Stimulated activated CD4-positive, alpha-beta T cell treated with anti-CD3 and anti-CD28 coated beads, TNF-alpha, amount 100 ng/mL, for 1 hour (primary cell): ENCODE results near the gene ARHGEF39.
"Not testable (repeated sequence)": the region's sequence is repeated elsewhere in the genome, so short reads cannot be mapped to it uniquely, and the experiment has no call there.

Source experiments
- DNase-seq, 3 donors: peaks; one replicate each; pipeline ENCODE4 v3.0.0-alpha.2; 2020; ENCODE audit warnings: low read depth in 3 of 3, low spot score in 1 of 3

Gene ARHGEF39

DNA sequence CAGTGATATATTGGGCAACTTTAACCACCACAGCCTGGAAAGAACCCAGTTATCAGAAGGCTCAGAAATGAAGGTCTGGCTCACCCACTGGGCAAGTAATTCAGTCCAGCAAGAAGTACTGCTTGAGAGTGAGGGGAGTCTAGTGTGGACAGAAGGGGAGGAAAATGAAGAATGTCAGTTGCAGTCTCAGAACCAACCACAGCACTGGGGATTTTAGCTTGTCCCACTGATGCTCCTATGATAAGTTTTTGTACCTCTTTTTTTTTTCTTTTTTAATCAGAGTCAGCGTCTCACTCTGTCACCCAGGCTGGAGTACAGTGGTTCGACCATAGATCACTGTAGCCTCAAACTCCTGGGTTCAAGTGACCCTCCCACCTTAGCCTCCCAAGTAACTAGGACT, 37.4 kb downstream of the ARHGEF39 start:
- DNase-seq: no peak

DNA sequence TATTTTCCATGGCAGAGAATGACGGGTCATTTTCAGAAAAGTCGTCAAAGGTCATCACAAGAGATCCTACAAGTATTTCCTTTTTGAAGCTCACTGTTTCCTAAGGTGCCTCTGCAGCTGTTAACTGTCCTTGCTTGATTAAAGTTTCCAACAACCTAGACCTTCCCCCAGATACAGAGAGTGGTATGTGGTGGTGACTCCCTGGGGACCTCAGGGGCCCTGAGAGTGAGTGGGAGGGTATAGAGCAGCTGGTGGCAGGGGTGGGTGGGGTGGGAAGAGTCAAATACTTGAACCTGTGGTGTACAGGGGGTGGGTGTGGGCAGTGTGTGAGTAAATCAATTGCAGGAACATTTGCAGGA, 45.2 kb downstream of the ARHGEF39 start:
- no peak for DNase-seq

DNA sequence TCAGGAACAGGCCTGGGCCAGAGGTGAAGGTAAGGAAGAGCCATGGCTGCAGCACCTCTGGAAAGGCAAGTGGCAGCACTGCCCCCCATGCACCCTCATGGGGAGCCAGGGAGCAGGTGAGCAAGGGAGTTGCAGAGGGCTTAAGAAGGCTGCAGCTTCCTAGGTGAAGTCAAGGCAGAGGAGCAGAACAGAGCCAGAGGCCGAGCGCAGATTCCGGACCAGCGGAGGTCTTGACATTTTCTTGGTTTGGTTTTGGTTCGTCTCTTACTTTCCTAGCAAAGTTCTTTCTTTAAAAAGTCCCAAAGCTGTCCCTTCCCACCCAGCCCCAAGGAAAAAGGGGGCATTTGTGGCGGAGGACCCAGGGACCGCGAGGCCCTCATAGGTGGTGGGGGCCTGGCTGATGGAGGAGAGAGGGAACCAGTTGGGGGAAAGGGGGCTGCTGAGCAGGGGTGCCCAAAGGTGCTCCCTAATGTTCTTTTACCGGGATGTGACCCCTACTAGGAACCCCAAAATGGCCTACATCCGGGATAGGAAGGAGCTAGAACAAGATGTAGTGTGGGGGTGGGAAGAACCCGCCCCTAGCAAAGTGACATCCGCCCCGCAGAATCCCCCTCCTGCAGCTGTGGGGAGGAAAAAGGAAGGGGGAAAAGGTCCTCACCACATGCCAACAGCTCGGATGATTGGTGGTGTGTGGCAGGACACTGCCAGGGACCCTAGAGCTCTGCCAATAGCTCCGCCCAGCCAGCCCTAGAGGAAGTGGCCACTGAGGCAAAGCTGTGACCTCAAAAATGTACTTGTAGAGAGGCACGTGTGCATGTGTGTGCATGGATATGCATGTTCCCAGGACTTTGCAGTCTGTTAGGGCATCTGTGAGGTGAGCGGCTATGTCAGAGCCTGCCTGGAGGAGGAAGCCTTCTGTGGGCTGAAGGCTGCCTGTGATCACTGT, 45.9 kb downstream of the ARHGEF39 start:
- no peak for DNase-seq

DNA sequence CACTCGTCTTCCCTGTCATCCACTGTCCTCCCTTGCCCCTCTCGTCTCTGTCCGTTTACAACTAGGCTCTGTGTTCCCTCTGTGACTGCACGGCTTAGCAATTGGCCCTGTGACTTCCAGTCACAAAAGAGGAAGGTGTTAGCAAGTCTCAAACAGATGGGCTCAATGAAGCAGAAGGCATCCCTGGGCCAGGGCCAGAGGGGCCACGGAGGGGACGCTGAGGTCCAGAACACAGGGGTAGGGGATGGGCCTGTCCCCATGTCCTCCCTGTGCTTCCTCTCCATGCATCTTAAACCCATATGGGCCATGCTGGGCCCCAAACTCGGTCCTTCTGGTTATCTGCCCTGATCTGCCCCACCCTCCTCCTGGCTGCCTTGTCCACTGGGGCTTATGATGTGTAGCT, 46.7 kb downstream of the ARHGEF39 start, which contains the start of gene CD72:
Gene CD72, minus strand, starts transcription at position 89 of the 403 bp plus-strand sequence. CDS start 110 bp downstream, outside the sequence.
- DNase-seq: no peak

DNA sequence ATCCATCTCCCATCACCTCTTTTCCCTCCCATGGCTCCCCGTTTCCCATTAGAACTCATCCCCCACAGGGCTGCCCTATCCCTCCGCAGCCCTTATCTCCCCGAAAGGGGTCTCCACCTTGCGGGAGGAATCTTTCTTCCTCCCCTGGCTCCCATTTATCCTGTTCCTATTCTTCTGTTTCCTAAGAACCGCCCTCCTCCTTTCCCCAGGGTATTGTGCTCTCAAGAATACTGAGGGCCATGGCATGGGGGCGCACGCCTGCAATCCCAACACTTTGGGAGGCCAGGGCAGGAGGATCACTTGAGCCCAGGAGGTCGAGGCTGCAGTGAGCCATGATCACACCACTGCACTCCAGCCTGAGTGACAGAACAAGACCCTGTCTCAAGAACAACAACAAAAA, 47.4 kb downstream of the ARHGEF39 start:
- no peak for DNase-seq

DNA sequence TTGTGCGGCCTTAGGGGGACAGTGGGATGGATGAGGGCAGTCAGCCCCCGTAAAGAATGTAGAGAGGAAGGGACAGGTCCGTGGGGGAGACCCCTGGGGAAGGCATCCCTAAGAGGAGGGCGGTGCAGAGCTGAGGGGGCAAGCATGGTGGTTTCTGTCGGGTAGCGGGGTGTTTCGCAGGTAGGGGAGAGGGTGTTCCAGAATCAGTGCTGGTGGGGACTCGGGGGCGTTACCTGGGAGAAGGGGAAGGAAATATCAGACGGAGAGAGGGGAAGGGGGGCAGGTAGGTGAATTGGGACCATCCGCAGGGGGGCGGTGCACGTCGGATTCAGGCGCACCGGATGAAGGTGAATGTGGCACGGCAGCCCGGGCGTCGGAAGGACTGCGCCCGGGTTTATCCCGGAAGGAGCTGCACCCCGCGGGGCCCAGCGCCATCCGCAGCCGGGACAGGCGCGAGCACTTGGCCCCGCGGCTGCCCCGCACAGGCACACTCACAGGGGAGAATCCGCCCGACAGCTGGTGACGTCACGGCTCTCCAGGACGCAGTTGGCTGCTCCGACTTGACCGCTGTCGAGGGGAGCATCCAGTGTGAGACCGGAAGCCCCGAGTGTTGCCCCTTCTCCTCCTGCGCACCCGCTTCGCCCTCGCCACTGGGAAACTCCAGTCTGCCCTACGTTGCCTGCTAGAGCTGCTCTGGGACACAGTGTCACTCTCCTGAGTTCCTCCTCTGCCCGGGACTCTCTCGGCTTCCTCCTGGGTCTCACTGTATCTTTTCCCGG, 48.1 kb downstream of the ARHGEF39 start:
- peak; percentile 19 to 42 (median 31) for DNase-seq

DNA sequence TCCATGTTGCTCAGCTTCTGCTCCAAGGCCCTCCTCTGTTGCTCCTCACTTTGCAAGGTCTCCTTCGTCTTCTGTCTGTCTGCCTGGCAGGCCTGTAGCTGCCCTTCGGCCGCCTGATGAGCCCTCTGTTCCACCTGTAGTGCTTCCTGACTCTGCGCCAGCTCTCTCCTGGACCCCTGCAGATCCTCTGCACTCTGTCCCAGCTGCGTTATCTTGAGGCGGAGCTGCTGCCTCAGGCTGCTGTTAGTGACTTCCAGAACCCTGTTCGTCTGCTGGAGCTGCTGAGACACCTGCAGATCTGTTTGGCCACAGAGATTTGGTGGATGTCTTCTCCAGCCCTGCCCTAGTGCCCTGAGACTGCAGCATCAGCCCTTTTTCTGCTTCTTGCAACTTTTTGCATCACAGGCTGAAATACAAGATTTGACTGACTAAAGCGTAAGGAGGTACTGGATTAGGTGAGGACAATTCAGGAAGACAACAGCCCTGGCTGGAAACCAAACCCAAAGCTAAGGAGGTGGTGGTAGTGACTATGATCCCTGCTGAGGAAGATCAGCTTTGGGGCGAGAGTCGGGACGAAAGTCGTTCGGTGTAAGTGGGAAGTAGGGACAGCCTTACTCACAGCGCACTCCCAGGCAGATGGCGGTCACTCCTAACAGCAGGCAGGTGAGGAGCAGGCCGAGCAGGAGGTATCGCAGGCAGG, 48.9 kb downstream of the ARHGEF39 start:
- no peak for DNase-seq

DNA sequence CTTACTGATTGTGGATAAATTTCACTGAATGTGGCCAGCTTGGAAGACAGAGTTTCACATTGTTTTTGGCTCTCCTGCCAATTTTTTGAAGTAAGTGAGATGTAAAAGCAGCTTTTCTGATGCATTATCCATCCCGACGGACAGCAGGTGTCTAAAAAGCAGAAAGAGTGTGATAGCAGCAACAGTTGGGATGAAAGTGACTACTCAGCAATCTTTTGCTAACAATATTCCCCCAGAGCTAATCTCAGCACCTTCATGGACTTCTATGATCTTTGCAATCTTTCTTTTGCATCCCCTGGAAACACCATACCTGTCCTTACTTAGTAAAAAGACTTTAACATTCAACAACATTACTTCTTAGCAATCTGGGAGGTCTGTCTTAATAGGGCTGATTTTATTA, 52.2 kb downstream of the ARHGEF39 start:
- no peak for DNase-seq

DNA sequence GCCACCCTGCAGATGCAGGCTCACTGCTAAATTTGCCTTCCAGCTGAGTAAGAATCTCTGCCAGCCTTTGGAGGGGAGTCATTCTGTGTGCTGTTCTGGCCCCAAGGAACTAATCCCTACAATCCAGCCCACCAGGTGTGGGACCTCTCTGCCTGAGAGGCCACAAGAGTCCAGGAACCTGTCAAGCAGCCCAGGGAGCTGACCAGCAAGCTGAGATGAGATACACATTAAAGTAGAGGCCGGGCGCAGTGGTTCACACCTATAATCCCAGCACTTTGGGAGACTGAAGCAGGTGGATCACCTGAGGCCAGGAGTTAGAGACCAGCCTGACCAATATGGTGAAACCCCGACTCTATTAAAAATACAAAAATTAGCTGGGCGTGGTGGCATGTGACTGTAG, 52.9 kb downstream of the ARHGEF39 start:
- DNase-seq: not testable (repeated sequence)

DNA sequence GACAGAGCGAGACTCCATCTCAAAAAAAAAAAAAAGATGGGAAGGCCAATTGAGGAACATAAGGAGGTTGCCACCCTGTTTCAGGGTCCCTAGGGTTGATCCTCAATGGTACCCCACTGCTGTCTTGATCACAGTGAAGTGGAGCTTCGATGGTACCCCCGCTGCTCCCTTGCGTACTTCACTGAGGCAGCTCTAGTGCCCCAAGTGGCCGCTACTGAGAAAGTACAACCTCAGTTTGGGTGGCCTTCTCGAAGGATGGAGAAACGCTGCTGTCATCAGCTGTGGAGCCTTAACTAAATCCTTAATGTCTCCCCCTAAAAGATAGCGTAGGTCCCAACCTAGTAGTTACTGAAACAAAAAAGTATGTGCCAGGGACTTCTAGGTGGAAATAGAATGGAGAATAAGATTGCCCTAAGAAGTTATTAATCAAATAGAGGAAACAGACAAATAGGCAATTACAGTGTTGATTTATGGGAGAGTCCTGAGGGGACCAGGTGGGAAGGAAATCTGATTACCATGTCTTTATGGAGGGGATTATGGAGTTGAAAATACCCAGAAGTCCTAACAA, 53.7 kb downstream of the ARHGEF39 start:
- peak; percentile 21 to 30 (median 27) for DNase-seq

DNA sequence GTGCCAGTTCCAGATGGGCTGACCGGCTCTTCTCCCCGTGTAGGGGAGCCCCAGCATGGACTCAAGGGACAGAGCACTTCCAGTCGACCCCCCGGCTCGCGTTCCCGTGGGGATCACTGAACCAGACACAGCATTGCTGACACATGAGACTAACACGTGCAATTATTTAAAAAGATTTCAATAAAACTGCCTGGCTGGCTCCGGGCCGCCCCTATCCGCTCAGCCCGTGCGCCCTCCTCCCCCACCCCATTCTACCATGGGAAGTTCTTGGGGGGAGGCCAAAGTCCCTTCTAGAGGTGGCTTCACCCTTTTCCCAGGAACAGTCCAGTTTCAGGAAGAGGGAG, 55.2 kb downstream of the ARHGEF39 start:
- DNase-seq: no peak
